Ishikawa (cell line): ENCODE results near the gene ALDH6A1.

ENCODE experiments used
- CEBPB ChIP-seq: IDR thresholded peaks from 2 replicates; pipeline ENCODE4 v1.6.1; 2012
- CREB1 ChIP-seq: IDR thresholded peaks from 2 replicates; pipeline ENCODE4 v1.6.1; 2012; ENCODE audit warnings: low read depth
- EGR1 ChIP-seq: IDR thresholded peaks from 2 replicates; pipeline ENCODE4 v1.6.1; 2012
- EP300 ChIP-seq: IDR thresholded peaks from 2 replicates; pipeline ENCODE4 v1.6.1; 2012; ENCODE audit warnings: borderline replicate concordance
- FOXM1 ChIP-seq: IDR thresholded peaks from 2 replicates; pipeline ENCODE4 v1.6.1; 2012; ENCODE audit warnings: low read depth, borderline replicate concordance
- NFIC ChIP-seq: IDR thresholded peaks from 2 replicates; pipeline ENCODE4 v1.6.1; 2012
- RAD21 ChIP-seq: IDR thresholded peaks from 2 replicates; pipeline ENCODE4 v1.6.1; 2012; ENCODE audit warnings: low read depth
- TAF1 ChIP-seq: IDR thresholded peaks from 2 replicates; pipeline ENCODE4 v1.6.1; 2012; ENCODE audit warnings: low read depth, mild to moderate bottlenecking
- TCF12 ChIP-seq: IDR thresholded peaks from 2 replicates; pipeline ENCODE4 v1.6.1; 2012; ENCODE audit warnings: low read depth
- TEAD4 ChIP-seq: IDR thresholded peaks from 2 replicates; pipeline ENCODE4 v1.6.1; 2012
- YY1 ChIP-seq: IDR thresholded peaks from 2 replicates; pipeline ENCODE4 v1.6.1; 2012; ENCODE audit warnings: low read depth
- ZBTB7A ChIP-seq: IDR thresholded peaks from 2 replicates; pipeline ENCODE4 v1.6.1; 2012; ENCODE audit warnings: low read depth
- TF ChIP-seq, protein P1 (sequence below): IDR thresholded peaks from 2 replicates; pipeline ENCODE4 v1.6.1; 2012; ENCODE audit warnings: low read depth, mild to moderate bottlenecking
- TF ChIP-seq, protein P2 (sequence below): IDR thresholded peaks from 2 replicates; pipeline ENCODE4 v1.6.1; 2012
- TF ChIP-seq, protein P3 (sequence below): IDR thresholded peaks from 2 replicates; pipeline ENCODE4 v1.6.1; 2012

Gene ALDH6A1

DNA sequence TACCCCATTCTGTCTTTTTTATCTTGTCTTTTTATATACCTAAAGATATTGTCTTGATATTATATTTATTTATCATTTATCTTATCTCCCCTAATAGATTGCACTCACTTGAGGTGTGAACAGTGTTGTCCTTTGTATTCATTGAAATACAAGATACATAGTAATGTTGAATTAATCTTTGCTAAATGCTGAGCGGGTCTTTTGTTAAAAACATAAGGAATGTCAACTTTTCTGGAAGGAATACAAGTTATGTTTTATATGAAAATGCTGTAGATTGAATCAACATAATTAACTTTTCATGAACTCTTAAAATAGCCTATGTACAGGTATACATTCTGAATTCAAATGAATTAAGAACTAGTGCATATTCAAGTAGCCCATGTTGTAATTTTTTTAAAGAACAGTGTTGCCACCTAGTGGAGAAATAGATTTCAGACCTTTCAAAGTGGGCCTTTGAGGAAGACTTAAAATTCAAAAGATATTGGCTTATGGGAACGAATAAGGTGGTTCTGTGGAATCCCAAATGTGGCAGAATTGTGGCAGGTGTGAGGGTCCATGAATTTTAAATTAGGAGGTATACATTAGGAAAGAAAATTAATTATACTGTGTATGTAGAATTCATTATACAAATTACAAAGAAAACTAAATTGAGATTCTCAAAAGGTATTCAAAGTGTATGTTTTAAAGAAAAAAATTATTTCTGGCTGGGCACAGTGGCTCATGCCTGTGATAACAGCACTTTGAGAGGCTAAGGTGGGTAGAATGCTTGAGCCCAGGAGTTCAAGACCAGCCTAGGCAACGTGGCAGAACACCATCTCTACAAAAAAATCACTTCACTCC is 46.0 kb downstream of the ALDH6A1 start:
- TF ChIP-seq, protein P1, sequence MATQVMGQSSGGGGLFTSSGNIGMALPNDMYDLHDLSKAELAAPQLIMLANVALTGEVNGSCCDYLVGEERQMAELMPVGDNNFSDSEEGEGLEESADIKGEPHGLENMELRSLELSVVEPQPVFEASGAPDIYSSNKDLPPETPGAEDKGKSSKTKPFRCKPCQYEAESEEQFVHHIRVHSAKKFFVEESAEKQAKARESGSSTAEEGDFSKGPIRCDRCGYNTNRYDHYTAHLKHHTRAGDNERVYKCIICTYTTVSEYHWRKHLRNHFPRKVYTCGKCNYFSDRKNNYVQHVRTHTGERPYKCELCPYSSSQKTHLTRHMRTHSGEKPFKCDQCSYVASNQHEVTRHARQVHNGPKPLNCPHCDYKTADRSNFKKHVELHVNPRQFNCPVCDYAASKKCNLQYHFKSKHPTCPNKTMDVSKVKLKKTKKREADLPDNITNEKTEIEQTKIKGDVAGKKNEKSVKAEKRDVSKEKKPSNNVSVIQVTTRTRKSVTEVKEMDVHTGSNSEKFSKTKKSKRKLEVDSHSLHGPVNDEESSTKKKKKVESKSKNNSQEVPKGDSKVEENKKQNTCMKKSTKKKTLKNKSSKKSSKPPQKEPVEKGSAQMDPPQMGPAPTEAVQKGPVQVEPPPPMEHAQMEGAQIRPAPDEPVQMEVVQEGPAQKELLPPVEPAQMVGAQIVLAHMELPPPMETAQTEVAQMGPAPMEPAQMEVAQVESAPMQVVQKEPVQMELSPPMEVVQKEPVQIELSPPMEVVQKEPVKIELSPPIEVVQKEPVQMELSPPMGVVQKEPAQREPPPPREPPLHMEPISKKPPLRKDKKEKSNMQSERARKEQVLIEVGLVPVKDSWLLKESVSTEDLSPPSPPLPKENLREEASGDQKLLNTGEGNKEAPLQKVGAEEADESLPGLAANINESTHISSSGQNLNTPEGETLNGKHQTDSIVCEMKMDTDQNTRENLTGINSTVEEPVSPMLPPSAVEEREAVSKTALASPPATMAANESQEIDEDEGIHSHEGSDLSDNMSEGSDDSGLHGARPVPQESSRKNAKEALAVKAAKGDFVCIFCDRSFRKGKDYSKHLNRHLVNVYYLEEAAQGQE, result no peak
- TF ChIP-seq FOXM1 (no peak), RAD21 (peak; percentile 72)

DNA sequence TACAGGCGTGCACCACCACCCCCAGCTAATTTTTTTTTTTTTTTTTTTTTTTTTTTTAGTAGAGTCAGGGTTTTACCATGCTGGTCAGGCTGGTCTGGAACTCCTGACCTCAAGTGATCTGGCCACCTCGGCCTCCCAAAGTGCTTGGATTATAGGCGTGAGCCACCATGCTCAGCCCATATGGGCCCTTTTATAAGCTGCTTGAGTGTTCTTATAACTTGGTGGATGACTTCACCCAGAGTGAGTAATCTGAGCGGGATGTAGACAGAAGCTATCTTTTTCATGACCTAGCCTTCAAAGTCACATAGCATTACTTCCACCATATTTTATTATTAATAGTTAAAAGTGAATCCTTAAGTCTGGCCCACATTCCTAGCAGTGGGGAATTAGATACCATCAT is 48.7 kb downstream of the ALDH6A1 start:
- TF ChIP-seq, protein P2, sequence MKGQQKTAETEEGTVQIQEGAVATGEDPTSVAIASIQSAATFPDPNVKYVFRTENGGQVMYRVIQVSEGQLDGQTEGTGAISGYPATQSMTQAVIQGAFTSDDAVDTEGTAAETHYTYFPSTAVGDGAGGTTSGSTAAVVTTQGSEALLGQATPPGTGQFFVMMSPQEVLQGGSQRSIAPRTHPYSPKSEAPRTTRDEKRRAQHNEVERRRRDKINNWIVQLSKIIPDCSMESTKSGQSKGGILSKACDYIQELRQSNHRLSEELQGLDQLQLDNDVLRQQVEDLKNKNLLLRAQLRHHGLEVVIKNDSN, result no peak
- TF ChIP-seq EGR1, result no peak
- TF ChIP-seq EP300, result no peak
- no peak for TF ChIP-seq CEBPB
- no peak for TF ChIP-seq NFIC

DNA sequence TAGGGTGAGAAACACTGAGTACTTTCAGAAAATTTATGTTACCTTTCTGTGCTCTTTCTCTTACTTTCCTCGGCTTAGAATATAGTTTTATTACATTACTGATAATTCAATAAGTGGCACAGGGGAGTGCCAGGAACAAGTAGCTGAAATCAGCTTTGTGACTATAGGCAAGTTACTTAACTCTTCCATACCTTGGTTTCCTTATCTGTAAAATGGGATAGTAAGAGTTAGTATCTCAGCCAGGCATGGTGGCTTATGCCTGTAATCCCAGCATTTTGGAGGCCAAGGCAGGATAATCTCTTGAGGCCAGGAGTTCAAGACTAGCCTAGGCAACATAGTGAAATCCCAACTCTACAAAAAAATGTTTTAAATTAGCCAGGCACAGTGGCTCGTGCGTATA is 49.7 kb downstream of the ALDH6A1 start:
- TF ChIP-seq, protein P1, result no peak
- TF ChIP-seq FOXM1, result no peak
- no peak for TF ChIP-seq RAD21
- no peak for TF ChIP-seq TEAD4
- TF ChIP-seq, protein P3, sequence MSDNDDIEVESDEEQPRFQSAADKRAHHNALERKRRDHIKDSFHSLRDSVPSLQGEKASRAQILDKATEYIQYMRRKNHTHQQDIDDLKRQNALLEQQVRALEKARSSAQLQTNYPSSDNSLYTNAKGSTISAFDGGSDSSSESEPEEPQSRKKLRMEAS, result no peak
- TF ChIP-seq NFIC, result no peak
- TF ChIP-seq CEBPB, result no peak
- TF ChIP-seq EGR1, result no peak

DNA sequence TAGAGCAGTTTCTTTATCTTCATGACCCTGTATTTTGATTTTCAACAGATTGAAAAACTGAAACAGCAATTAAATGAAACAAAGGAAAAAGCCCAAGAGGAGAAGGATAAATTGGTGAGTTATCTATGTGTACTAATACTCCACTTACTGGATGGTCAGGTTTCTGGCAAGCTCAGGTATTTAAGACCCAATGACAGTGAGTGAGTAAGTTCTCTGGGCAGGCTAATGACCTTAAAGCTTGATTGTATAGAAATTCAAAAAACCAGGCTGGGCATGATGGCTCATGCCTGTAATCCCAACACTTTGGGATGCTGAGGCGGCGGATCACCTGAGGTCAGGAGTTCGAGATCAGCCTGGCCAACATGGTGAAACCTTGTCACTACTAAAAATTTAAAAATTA is 55.1 kb downstream of the ALDH6A1 start:
- TF ChIP-seq CREB1 (no peak), TEAD4 (no peak), ZBTB7A (no peak), YY1 (no peak), EGR1 (no peak)
- TF ChIP-seq, protein P1, result no peak

DNA sequence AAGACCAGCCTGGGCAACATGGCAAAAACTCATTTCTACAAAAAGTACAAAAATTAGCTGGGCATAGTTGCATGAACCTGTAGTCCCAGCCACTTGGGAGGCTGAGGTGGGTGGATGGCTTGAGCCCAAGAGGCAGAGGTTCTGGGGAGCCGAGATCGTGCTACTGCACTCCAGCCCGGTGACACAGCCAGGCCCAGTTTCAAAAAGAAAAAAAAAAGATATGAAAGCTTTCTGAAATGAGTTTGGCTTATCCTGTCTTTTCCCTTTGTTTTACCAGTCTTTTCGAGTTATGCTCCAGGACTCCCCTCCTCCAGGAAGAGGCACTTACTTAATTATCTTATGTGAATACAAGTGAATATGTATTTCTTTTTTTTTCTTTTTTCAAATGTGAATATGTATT is 61.9 kb downstream of the ALDH6A1 start:
- TF ChIP-seq, protein P3, result no peak
- TF ChIP-seq TAF1, result no peak

DNA sequence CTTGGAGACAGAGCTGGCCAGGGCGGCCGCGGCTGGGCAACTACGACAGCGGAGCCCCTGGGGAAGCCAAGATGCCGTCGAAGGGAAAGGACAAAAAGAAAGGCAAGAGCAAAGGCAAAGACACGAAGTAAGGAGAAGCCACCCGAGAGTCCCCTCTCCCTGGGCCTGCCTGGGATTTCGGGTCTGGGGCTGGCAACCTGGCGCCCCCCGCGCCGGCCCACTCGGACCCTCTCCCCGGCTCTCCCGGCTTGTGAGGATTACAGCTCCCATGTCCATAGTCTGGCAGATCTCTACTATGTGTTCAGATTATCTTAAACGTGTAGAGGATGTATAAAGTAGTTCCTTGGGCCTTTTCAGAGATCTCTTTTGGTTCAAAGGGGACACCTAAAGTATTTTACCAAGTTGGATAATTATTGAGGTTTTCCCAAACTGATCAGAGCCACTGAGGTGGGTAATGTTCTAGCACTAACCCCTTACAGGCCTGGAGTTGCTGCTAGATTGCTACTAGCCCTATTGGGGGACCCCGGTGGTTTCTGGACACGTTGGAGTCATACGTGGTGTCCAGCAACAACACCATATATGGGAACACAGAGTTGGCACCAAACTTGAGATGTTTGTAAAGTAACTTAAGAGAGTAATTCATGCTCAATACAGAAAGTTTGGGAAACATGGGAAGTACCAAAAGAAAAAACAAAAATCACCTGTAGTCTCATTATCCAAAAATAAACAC is 64.7 kb downstream of the ALDH6A1 start:
- TF ChIP-seq EP300 (no peak), CREB1 (no peak), RAD21 (no peak), YY1 (no peak), NFIC (no peak), TEAD4 (no peak), ZBTB7A (no peak), TCF12 (no peak), FOXM1 (no peak), CEBPB (no peak), EGR1 (no peak), TAF1 (no peak)
- TF ChIP-seq, protein P1, result no peak
- TF ChIP-seq, protein P2, result no peak
- TF ChIP-seq, protein P3, result no peak
